Coronary artery (tissue), 2 donors: ENCODE measurements around the gene KLK12.

Experiments
- DNase-seq: peaks from one replicate; pipeline ENCODE4 v3.0.0-alpha.2; 2017; ENCODE audit warnings: low spot score
- H3K27ac ChIP-seq, 2 donors: fragments of 200-600 bp; sonication (generic); one replicate each; pipeline ENCODE4 v1.5.1; 2016 to 2019
- H3K4me3 ChIP-seq: fragments of 200-600 bp; sonication (generic); 2 replicates; pipeline ENCODE4 v1.5.1; 2016; ENCODE audit warnings: mild to moderate bottlenecking, moderate library complexity
- CTCF ChIP-seq: fragments of 200-600 bp; sonication (generic); IDR thresholded peaks from one replicate; pipeline ENCODE4 v1.5.1; 2019; ENCODE audit warnings: antibody characterized with exemption

Gene KLK12

DNA sequence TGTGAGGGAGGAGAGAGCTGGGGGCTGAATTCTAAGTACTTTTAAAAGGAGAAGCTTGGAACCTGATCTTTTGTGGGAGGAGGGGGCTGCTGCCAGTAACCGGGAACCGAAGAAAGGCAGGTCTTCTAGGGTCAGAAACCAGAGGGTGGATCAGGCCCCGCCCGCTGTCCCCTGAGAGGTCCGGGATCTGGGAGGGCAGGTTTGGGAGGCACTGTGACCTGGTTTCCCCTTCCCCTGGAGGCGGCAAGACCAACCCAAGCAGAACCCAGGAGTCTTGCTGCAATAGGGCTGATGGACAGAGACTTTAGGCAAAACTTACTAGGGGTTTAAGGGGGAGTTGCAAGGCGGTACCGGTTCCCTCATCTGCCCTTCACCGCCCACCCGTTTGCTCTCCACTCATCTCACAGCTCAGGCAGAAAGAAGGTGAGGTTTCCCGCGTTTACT lies 32.7 kb downstream of the KLK12 start:
- Histone ChIP-seq H3K27ac (no peak overlapping the region), H3K4me3 (no peak overlapping the region)
- DNase-seq = no peak
- TF ChIP-seq CTCF = no peak

GRCh38 chr19:51001515-51001914 lies 33.3 kb downstream of the KLK12 start, which contains the start of gene KLK8:
Gene KLK8 (minus strand): TSS chr19:51001604. CDS start chr19:51001167, 437 bp downstream.
- Histone ChIP-seq H3K27ac (no peak within 1 kb of the TSS), H3K4me3 (no peak within 1 kb of the TSS)
- TF ChIP-seq CTCF = no peak
- no peak for DNase-seq

GRCh38 chr19:51000981-51001380 lies 33.8 kb downstream of the KLK12 start:
- no peak for TF ChIP-seq CTCF
- no peak for DNase-seq
- Histone ChIP-seq H3K4me3 (no peak overlapping the region), H3K27ac (no peak overlapping the region)

DNA sequence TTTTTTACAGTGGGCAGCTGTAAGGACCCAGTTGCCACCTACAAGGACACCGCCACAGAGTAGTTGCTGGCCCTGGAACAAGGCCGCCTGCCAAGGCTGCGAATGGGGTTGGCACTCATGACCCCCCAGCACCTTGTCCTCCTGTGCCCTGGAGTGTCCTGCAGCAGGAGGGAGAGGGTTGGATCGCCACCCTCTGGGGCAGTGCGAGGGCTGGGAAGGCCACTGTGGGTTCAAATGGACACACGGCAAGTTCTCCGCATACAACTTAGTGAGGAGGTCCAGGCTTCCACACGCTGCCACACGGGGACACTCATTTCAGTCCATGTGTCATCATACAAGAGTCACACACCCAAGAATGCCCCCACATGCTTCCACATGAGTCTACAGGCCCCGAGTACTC lies 34.4 kb downstream of the KLK12 start:
- TF ChIP-seq CTCF = no peak
- DNase-seq = no peak
- no peak overlapping the region for H3K4me3 ChIP-seq
- H3K27ac ChIP-seq = no peak overlapping the region

- Histone ChIP-seq H3K4me3 (no peak overlapping the region), H3K27ac (no peak overlapping the region)
- DNase-seq = no peak
- TF ChIP-seq CTCF = no peak
Measured at GRCh38 chr19:50998686-50999085, 36.1 kb downstream of the KLK12 start.

GRCh38 chr19:50998061-50998460 lies 36.7 kb downstream of the KLK12 start:
- Histone ChIP-seq H3K4me3 (no peak overlapping the region), H3K27ac (no peak overlapping the region)
- no peak for TF ChIP-seq CTCF
- no peak for DNase-seq

DNA sequence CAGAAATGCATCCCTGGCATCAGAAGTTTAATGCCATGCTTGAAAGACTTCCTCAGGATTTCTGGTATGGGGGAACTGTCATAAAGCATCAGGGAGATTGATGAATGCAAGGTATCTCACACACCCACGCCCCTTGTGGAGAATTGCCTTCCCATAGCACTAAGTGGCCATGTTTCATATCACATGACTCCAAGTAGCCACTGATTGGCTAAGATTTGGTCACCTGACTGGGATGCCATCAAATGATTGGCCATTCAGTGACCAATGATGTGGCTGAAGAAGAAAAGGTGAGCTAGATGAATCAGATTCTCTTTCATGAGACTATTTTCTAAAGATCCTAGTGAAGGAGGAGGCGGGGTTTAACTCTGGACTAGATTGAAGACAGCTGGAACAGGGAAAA lies 40.7 kb downstream of the KLK12 start:
- TF ChIP-seq CTCF = no peak
- no peak for DNase-seq
- H3K4me3 ChIP-seq = no peak overlapping the region
- no peak overlapping the region for H3K27ac ChIP-seq
